IMR-90 (cell line): ENCODE data around the gene PROCR. TPM values are rescaled to one million over a fixed set of nuclear protein-coding genes. Genes with fewer than 3 reads are reported as not detected.

Experiments used
- ATAC-seq: fragments of 200-7000 bp; cut with Tn5 transposase; 2 replicates; pipeline ENCODE4 v1.9.1; 2020; ENCODE audit warnings: low read depth, mild to moderate bottlenecking, moderate library complexity
- BruUV-seq: library from RNA; stranded (reverse); fragments of 400-500 nt; replicated peaks from 2 replicates; lab custom pipeline; 2021; lab: Mats Ljungman, UMichigan
- CTCF ChIA-PET: fragments of 300-600 bp; formaldehyde crosslinking; extraction: SDS; loops from one replicate; lab custom pipeline; 2021; ENCODE audit warnings: antibody characterized with exemption; lab: Yijun Ruan, JAX
- POLR2A ChIA-PET: fragments of 300-600 bp; sonication (Branson Sonifier 250); formaldehyde crosslinking; loops from one replicate; lab custom pipeline; 2022; ENCODE audit warnings: antibody characterized with exemption; ENCODE audit not compliant: unreplicated experiment; lab: Charles Lee
- DNase-seq: peaks from one replicate; pipeline ENCODE4 v3.0.0; 2013
- H2AFZ ChIP-seq: replicated peaks from 2 replicates; pipeline ENCODE3; 2013; ENCODE audit warnings: low read length, mild to moderate bottlenecking; ENCODE audit not compliant: poor library complexity
- H2AK5ac ChIP-seq: 2 replicates; pipeline ENCODE4 v1.6.1; 2013; ENCODE audit warnings: low read depth, low read length, inconsistent platforms
- H2AK9ac ChIP-seq: replicated peaks from 2 replicates; pipeline ENCODE3; 2013; ENCODE audit warnings: mild to moderate bottlenecking, low read depth, low read length, moderate library complexity; ENCODE audit not compliant: poor library complexity
- H2BK120ac ChIP-seq: 2 replicates; pipeline ENCODE4 v1.6.1; 2013; ENCODE audit warnings: low read depth, low read length, inconsistent platforms
- H2BK15ac ChIP-seq: 3 replicates; pipeline ENCODE4 v1.6.1; 2013; ENCODE audit warnings: low read depth, low read length, inconsistent platforms
- H2BK20ac ChIP-seq: 2 replicates; pipeline ENCODE4 v1.6.1; 2013; ENCODE audit warnings: low read depth, mild to moderate bottlenecking, inconsistent platforms, low read length, moderate library complexity
- H2BK5ac ChIP-seq: 2 replicates; pipeline ENCODE4 v1.6.1; 2013; ENCODE audit warnings: mild to moderate bottlenecking, low read depth, low read length, inconsistent platforms; ENCODE audit not compliant: poor library complexity, severe bottlenecking
- H3K14ac ChIP-seq: replicated peaks from 2 replicates; pipeline ENCODE4 v1.6.1; 2013; ENCODE audit warnings: low read depth, low read length, inconsistent platforms
- H3K18ac ChIP-seq: 2 replicates; pipeline ENCODE4 v1.6.1; 2013; ENCODE audit warnings: low read depth, low read length, control low read depth
- H3K23ac ChIP-seq: 2 replicates; pipeline ENCODE4 v1.6.1; 2013; ENCODE audit warnings: low read depth, low read length, inconsistent platforms
- H3K27ac ChIP-seq: 2 replicates; pipeline ENCODE4 v1.5.1; 2013; ENCODE audit warnings: mild to moderate bottlenecking, control low read depth, low read length; ENCODE audit not compliant: insufficient read depth
- H3K27me3 ChIP-seq: 2 replicates; pipeline ENCODE4 v1.6.1; 2013; ENCODE audit warnings: low read length; ENCODE audit not compliant: control insufficient read depth, insufficient read depth
- H3K36me3 ChIP-seq: 2 replicates; pipeline ENCODE4 v1.6.1; 2013; ENCODE audit warnings: low read length, mixed read lengths; ENCODE audit not compliant: control insufficient read depth, insufficient read depth
- H3K4ac ChIP-seq: 2 replicates; pipeline ENCODE4 v1.6.1; 2013; ENCODE audit warnings: low read depth, low read length, inconsistent platforms
- H3K4me1 ChIP-seq: 2 replicates; pipeline ENCODE4 v1.6.1; 2013; ENCODE audit warnings: low read length, mixed read lengths; ENCODE audit not compliant: control insufficient read depth, insufficient read depth
- H3K4me2 ChIP-seq: 2 replicates; pipeline ENCODE4 v1.6.1; 2013; ENCODE audit warnings: low read depth, mild to moderate bottlenecking, control low read depth, low read length, moderate library complexity
- H3K4me3 ChIP-seq: 2 replicates; pipeline ENCODE4 v1.5.1; 2013; ENCODE audit warnings: low read depth, mild to moderate bottlenecking, control low read depth, low read length, moderate library complexity; ENCODE audit not compliant: insufficient read depth
- H3K56ac ChIP-seq: 2 replicates; pipeline ENCODE4 v1.6.1; 2013; ENCODE audit warnings: low read length, inconsistent platforms; ENCODE audit not compliant: insufficient read depth; ENCODE audit errors: extremely low read depth
- H3K79me1 ChIP-seq, 2 experiments: 2 replicates each; pipeline ENCODE4 v1.6.1; 2013; ENCODE audit warnings: low read length in 2 of 2, inconsistent platforms in 1 of 2, low read depth in 1 of 2
- H3K9ac ChIP-seq: 2 replicates; pipeline ENCODE4 v1.6.1; 2013; ENCODE audit warnings: low read depth, low read length, control low read depth
- H3K9me1 ChIP-seq: 2 replicates; pipeline ENCODE4 v1.6.1; 2013; ENCODE audit warnings: low read length, inconsistent platforms; ENCODE audit not compliant: insufficient read depth
- H3K9me3 ChIP-seq: 2 replicates; pipeline ENCODE4 v1.6.1; 2013; ENCODE audit warnings: low read length; ENCODE audit not compliant: control insufficient read depth, insufficient read depth
- H4K20me1 ChIP-seq: 2 replicates; pipeline ENCODE4 v1.6.1; 2013; ENCODE audit warnings: low read length, inconsistent platforms; ENCODE audit not compliant: insufficient read depth
- H4K5ac ChIP-seq: 2 replicates; pipeline ENCODE4 v1.6.1; 2013; ENCODE audit warnings: mild to moderate bottlenecking, low read depth, low read length, control low read depth
- H4K8ac ChIP-seq, 2 experiments: 2 replicates each; pipeline ENCODE4 v1.6.1; 2013; ENCODE audit warnings: low read depth in 2 of 2, low read length in 2 of 2, control low read depth in 1 of 2, inconsistent platforms in 1 of 2
- H4K91ac ChIP-seq: 2 replicates; pipeline ENCODE4 v1.6.1; 2013; ENCODE audit warnings: low read depth, low read length, inconsistent platforms; ENCODE audit not compliant: insufficient read depth
- BHLHE40 ChIP-seq: fragments of 150-350 bp; IDR thresholded peaks from 2 replicates; pipeline ENCODE4 v1.6.1; 2016; ENCODE audit warnings: mild to moderate bottlenecking, low read depth, low read length
- FOS ChIP-seq: fragments of 150-350 bp; IDR thresholded peaks from 2 replicates; pipeline ENCODE4 v1.6.1; 2016; ENCODE audit warnings: low read depth, low read length
- MAFK ChIP-seq: IDR thresholded peaks from 2 replicates; pipeline ENCODE4 v1.6.1; 2012; ENCODE audit warnings: low read depth, low read length, improper control_type of control experiment
- MXI1 ChIP-seq: IDR thresholded peaks from 2 replicates; pipeline ENCODE4 v1.6.1; 2012; ENCODE audit warnings: low read depth, mild to moderate bottlenecking, low read length, moderate library complexity, borderline replicate concordance
- NFE2L2 ChIP-seq: fragments of 150-350 bp; IDR thresholded peaks from 2 replicates; pipeline ENCODE4 v1.6.1; 2016; ENCODE audit warnings: low read depth, mild to moderate bottlenecking, low read length
- RAD21 ChIP-seq: IDR thresholded peaks from 2 replicates; pipeline ENCODE4 v1.6.1; 2012; ENCODE audit warnings: low read length, improper control_type of control experiment
- WGBS, 2 experiments: methylation state at CpG; one replicate each; pipeline versions ENCODE4 v1.1.5 to v1.1.7; 2013; ENCODE audit warnings: missing lambda C conversion rate in 2 of 2; ENCODE audit not compliant: insufficient read length in 1 of 2; ENCODE audit errors: extremely low coverage in 2 of 2; 5-methylcytosine and 5-hydroxymethylcytosine counted together
- dilution Hi-C: fragments of 300-500 bp; cut with HindIII; formaldehyde crosslinking; loops from one replicate; pipeline ENCODE4 v1.14.3; 2018; ENCODE audit warnings: low sequenced_read_pairs; ENCODE audit not compliant: unreplicated experiment
- in situ Hi-C: fragments of 300-500 bp; cut with MboI; formaldehyde crosslinking; loops from 3 replicates; pipeline ENCODE4 v1.14.3; 2019; ENCODE audit warnings: low sequenced_read_pairs, inconsistent platforms, mixed read lengths
- intact Hi-C: fragments of 100-400 bp; cut with micrococcal nuclease; formaldehyde crosslinking; loops from 2 replicates; pipeline ENCODE4 v1.10.0; 2022
- polyA plus RNA-seq, 3 experiments: library from polyadenylated mRNA; depleted of rRNA; stranded (reverse); fragments of >200 nt; gene quantifications; 2 replicates each; pipeline ENCODE4 v1.2.3, GENCODE V29; 2012; ENCODE audit warnings: low replicate concordance in 1 of 3
- total RNA-seq: library from RNA; depleted of rRNA; stranded (reverse); fragments of >200 nt; gene quantifications from 2 replicates; pipeline ENCODE4 v1.2.3, GENCODE V29; 2012
- TF ChIP-seq, protein P1 (sequence below): conservative IDR thresholded peaks from 2 replicates; pipeline ENCODE4 v1.5.1; 2012; ENCODE audit warnings: mild to moderate bottlenecking, low read depth, low read length, improper control_type of control experiment

Gene PROCR
- total and polyA plus RNA-seq, 2 of the 4 experiments (the other 2 are of a cell fraction), result 36.4 to 41.9 TPM

DNA sequence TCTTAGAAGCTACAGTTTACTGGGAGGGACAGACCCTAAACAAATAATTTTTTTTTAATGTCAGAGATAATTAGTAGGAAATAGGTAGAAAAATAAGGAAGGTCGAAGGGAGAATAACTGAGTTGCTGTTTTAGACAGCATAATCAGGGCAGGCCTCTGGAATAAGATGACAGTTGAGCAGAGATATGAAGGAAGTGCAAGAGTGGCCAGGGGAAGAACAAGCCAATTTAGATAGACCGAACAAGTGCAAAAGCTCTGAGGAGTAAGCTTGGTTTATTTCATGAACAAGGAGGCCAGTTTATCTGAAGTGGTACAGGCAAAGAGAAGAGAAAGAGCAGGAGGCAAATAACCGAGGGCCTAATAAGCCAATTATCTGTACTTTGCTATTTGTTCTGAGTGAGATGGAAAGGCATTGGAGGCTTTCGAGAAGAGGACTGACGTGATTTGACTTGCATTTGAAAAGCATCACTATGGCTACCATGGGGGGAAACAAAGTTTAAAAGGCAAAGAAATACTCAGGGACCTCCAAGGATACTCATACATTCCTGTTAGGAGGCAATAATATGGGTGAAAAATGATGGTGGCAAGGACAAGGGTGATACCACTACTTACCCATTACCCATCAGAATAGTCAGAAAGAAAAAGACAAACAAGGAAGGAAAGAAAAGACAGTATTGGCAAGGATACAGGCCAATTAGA, 19.7 kb downstream of the PROCR start:
- TF ChIP-seq NFE2L2, result no peak
- no peak for TF ChIP-seq RAD21
- TF ChIP-seq MXI1, result no peak
- TF ChIP-seq BHLHE40, result no peak
- TF ChIP-seq MAFK, result no peak
- TF ChIP-seq, protein P1, sequence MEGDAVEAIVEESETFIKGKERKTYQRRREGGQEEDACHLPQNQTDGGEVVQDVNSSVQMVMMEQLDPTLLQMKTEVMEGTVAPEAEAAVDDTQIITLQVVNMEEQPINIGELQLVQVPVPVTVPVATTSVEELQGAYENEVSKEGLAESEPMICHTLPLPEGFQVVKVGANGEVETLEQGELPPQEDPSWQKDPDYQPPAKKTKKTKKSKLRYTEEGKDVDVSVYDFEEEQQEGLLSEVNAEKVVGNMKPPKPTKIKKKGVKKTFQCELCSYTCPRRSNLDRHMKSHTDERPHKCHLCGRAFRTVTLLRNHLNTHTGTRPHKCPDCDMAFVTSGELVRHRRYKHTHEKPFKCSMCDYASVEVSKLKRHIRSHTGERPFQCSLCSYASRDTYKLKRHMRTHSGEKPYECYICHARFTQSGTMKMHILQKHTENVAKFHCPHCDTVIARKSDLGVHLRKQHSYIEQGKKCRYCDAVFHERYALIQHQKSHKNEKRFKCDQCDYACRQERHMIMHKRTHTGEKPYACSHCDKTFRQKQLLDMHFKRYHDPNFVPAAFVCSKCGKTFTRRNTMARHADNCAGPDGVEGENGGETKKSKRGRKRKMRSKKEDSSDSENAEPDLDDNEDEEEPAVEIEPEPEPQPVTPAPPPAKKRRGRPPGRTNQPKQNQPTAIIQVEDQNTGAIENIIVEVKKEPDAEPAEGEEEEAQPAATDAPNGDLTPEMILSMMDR, result no peak
- no peak for TF ChIP-seq FOS
- Histone ChIP-seq H2BK5ac (no peak overlapping the region), H3K4me3 (no peak overlapping the region), H3K27ac (no peak overlapping the region), H3K14ac (no peak overlapping the region), H2AK5ac (no peak overlapping the region), H3K36me3 (no peaks in the 10 kb centered on the region), H3K56ac (no peak overlapping the region), H2AK9ac (no peak overlapping the region), H3K4ac (no peak overlapping the region), H3K9me3 (0 out of 2 replicates have a peak, but pooled peaks cover 2% of the 10 kb centered on the region), H3K4me1 (peaks cover 14% of the 10 kb centered on the region), H3K27me3 (no peaks in the 10 kb centered on the region), H3K9me1 (peaks cover 8% of the 10 kb centered on the region), H4K91ac (no peak overlapping the region), H2BK15ac (no peak overlapping the region), H3K79me1 (no peaks in the 10 kb centered on the region), H3K4me2 (peak overlapping the region; percentile 26; the same call in 1 of the 2 replicates), H2BK120ac (no peak overlapping the region), H4K5ac (no peak overlapping the region), H3K9ac (no peak overlapping the region), H2AFZ (no peak overlapping the region), H2BK20ac (0 out of 2 replicates have a peak overlapping the region, but pooled peaks have one; percentile 1), H4K20me1 (no peaks in the 10 kb centered on the region), H3K18ac (peak overlapping the region; percentile 34; the same call in 1 of the 2 replicates), H4K8ac (no peak overlapping the region), H3K23ac (no peak overlapping the region)
- 83 to 100% methylated on average over 1 to 2 of the region's 5 CpGs for WGBS, 2 experiments
- ATAC-seq (no peak), DNase-seq (no peak)
- ChIA-PET CTCF (no interaction called here), POLR2A (interaction anchor here (0.5 kb wide), 1 partner anchor 73 kb away, joined by 6 read pairs; no protein-coding TSS in a partner anchor)
- dilution Hi-C loops (no loop called here), in situ Hi-C loops (no loop called here), intact Hi-C loops (no loop called here)
- BruUV-seq, result no TSS peak
